GM12878 (cell line): ENCODE measurements around the gene ZBED2.

ENCODE experiments used
- CEBPB ChIP-seq, 2 experiments: fragments of 150-350 bp in 1 of 2; IDR thresholded peaks; 2 replicates each; pipeline ENCODE4 v1.6.1; 2012 to 2014; ENCODE audit warnings: low read depth in 2 of 2, low read length in 2 of 2, borderline replicate concordance in 1 of 2, inconsistent platforms in 1 of 2
- FOXK2 ChIP-seq: fragments of 450-650 bp; IDR thresholded peaks from 2 replicates; pipeline ENCODE4 v1.6.1; 2017; ENCODE audit warnings: mild to moderate bottlenecking, moderate library complexity
- IRF3 ChIP-seq: fragments of 450-650 bp; IDR thresholded peaks from 2 replicates; pipeline ENCODE4 v1.6.1; 2014; ENCODE audit warnings: mild to moderate bottlenecking
- MYB ChIP-seq: fragments of 150-350 bp; IDR thresholded peaks from 2 replicates; pipeline ENCODE4 v1.6.1; 2014; ENCODE audit warnings: mild to moderate bottlenecking, low read depth, low read length, borderline replicate concordance
- POLR2AphosphoS5 ChIP-seq: IDR thresholded peaks from 2 replicates; pipeline ENCODE4 v1.6.1; 2011; ENCODE audit warnings: mild to moderate bottlenecking, low read length, inconsistent platforms
- SMAD1 ChIP-seq: fragments of 450-650 bp; IDR thresholded peaks from 2 replicates; pipeline ENCODE4 v1.6.1; 2018; ENCODE audit warnings: mild to moderate bottlenecking, low read depth; ENCODE audit not compliant: partially characterized antibody
- SP1 ChIP-seq: IDR thresholded peaks from one replicate; pipeline ENCODE4 v1.6.1; 2011; ENCODE audit warnings: low read depth, low read length
- TF ChIP-seq, protein P1 (sequence below), 3 experiments: IDR thresholded peaks in 2 of 3; conservative IDR thresholded peaks in 1 of 3; 2 replicates each; pipeline ENCODE4 v1.5.1; 2011; ENCODE audit warnings: low read depth in 3 of 3, low read length in 3 of 3, mild to moderate bottlenecking in 3 of 3, control low read depth in 2 of 3, moderate library complexity in 2 of 3, inconsistent platforms in 1 of 3, mixed read lengths in 1 of 3; ENCODE audit not compliant: control insufficient read depth in 2 of 3, insufficient read depth in 1 of 3; ENCODE audit errors: extremely low read depth in 1 of 3

DNA sequence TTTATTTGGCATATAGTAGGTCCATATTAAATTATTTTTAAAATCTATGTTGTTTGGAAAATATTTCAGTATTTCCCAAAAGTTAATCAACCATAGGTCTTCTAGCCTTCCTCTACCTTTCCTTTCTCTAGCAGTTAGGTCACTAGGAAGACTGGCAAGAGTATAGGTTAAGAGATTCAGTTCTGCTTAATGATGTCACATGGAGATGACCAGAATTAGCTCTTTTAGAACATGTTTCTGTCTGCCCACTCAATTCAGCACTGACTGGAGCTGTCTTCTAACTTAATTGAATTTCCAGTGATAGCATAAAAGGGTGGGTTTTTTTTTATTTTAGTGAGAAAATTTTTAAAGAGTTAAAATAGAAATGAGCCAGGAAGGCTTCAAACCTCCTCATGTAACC is 23.8 kb upstream of the ZBED2 start:
- TF ChIP-seq, protein P1, sequence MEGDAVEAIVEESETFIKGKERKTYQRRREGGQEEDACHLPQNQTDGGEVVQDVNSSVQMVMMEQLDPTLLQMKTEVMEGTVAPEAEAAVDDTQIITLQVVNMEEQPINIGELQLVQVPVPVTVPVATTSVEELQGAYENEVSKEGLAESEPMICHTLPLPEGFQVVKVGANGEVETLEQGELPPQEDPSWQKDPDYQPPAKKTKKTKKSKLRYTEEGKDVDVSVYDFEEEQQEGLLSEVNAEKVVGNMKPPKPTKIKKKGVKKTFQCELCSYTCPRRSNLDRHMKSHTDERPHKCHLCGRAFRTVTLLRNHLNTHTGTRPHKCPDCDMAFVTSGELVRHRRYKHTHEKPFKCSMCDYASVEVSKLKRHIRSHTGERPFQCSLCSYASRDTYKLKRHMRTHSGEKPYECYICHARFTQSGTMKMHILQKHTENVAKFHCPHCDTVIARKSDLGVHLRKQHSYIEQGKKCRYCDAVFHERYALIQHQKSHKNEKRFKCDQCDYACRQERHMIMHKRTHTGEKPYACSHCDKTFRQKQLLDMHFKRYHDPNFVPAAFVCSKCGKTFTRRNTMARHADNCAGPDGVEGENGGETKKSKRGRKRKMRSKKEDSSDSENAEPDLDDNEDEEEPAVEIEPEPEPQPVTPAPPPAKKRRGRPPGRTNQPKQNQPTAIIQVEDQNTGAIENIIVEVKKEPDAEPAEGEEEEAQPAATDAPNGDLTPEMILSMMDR (IDR thresholded peaks at IDR 0.05 in 2 of 3, conservative IDR thresholded peaks at IDR 0.05 in 1 of 3; ENCODE audit: control insufficient read depth in 2 of 3, extremely low read depth in 1 of 3, insufficient read depth in 1 of 3, low read depth in 3 of 3, low read length in 3 of 3) = no peak
- no peak for TF ChIP-seq SP1
- no peak for TF ChIP-seq IRF3
- TF ChIP-seq CEBPB (IDR thresholded peaks at IDR 0.05; ENCODE audit: borderline replicate concordance in 1 of 2, low read depth in 2 of 2, low read length in 2 of 2) = no peak
- no peak for TF ChIP-seq SMAD1
- TF ChIP-seq FOXK2 = no peak
- TF ChIP-seq POLR2AphosphoS5 = no peak
- no peak for TF ChIP-seq MYB
